WTC11 (cell line): Measurements from ENCODE around the gene DSTN. TPM values are rescaled to one million over a fixed set of nuclear protein-coding genes. Genes with fewer than 3 reads are reported as not detected.

Source experiments
- ATAC-seq: fragments of 200-7000 bp; cut with Tn5 transposase; 2 replicates; pipeline ENCODE4 v1.10.0; 2021; ENCODE audit warnings: mild to moderate bottlenecking, moderate library complexity
- CTCF ChIA-PET: fragments of 300-600 bp; sonication (Branson Sonifier 250); formaldehyde crosslinking; loops from one replicate; lab custom pipeline; 2021; ENCODE audit warnings: antibody characterized with exemption; lab: Charles Lee
- POLR2A ChIA-PET: fragments of 350-600 bp; sonication (Branson Sonifier 250); formaldehyde crosslinking; loops from one replicate; lab custom pipeline; 2021; ENCODE audit warnings: antibody characterized with exemption; lab: Charles Lee
- DNase-seq: peaks from one replicate; pipeline ENCODE4 v3.0.0; 2021; ENCODE audit warnings: low spot score
- H3K27ac Mint-ChIP-seq: 2 replicates; pipeline ENCODE4 v1.8.0; 2021; ENCODE audit warnings: mixed read lengths
- H3K27me3 Mint-ChIP-seq: 2 replicates; pipeline ENCODE4 v1.8.0; 2021; ENCODE audit warnings: low read depth, mild to moderate bottlenecking, moderate library complexity, mixed read lengths
- H3K36me3 Mint-ChIP-seq: 2 replicates; pipeline ENCODE4 v1.8.0; 2021; ENCODE audit warnings: mixed read lengths
- H3K4me1 Mint-ChIP-seq: 2 replicates; pipeline ENCODE4 v1.8.0; 2022; ENCODE audit warnings: mixed read lengths
- H3K4me3 Mint-ChIP-seq: 2 replicates; pipeline ENCODE4 v1.8.0; 2021; ENCODE audit warnings: mild to moderate bottlenecking, moderate library complexity, mixed read lengths
- H3K9me3 Mint-ChIP-seq: 2 replicates; pipeline ENCODE4 v1.8.0; 2021; ENCODE audit warnings: mixed read lengths
- AR ChIP-seq: fragments of 250-450 bp; sonication (Bioruptor Pico); IDR thresholded peaks from 2 replicates; pipeline ENCODE4 v1.9.0; 2021; ENCODE audit warnings: mild to moderate bottlenecking
- CREB1 ChIP-seq: sonication (generic); formaldehyde crosslinking; IDR thresholded peaks from 2 replicates; pipeline ENCODE4 v1.8.0; 2023; ENCODE audit warnings: mild to moderate bottlenecking, missing genetic modification reagents
- CTCF ChIP-seq: fragments of 200-600 bp; IDR thresholded peaks from 2 replicates; pipeline ENCODE4 v1.8.0; 2022; ENCODE audit warnings: antibody characterized with exemption
- EMX1 ChIP-seq: fragments of 250-450 bp; sonication (Bioruptor Pico); IDR thresholded peaks from 2 replicates; pipeline ENCODE4 v1.8.0; 2021; ENCODE audit warnings: mild to moderate bottlenecking
- ERG ChIP-seq: fragments of 250-450 bp; sonication (Bioruptor Pico); IDR thresholded peaks from 2 replicates; pipeline ENCODE4 v1.8.0; 2021; ENCODE audit warnings: mild to moderate bottlenecking
- ESRRA ChIP-seq: sonication (generic); formaldehyde crosslinking; IDR thresholded peaks from 2 replicates; pipeline ENCODE4 v1.8.1; 2022; ENCODE audit warnings: mild to moderate bottlenecking, missing genetic modification reagents, borderline replicate concordance
- ETV6 ChIP-seq: sonication (generic); formaldehyde crosslinking; IDR thresholded peaks from 2 replicates; pipeline ENCODE4 v1.8.1; 2022; ENCODE audit warnings: mild to moderate bottlenecking, missing genetic modification reagents
- GABPB1 ChIP-seq: sonication (generic); formaldehyde crosslinking; IDR thresholded peaks from 2 replicates; pipeline ENCODE4 v1.8.1; 2023; ENCODE audit warnings: mild to moderate bottlenecking, missing genetic modification reagents
- GTF2I ChIP-seq: fragments of 250-450 bp; sonication (Bioruptor Pico); conservative IDR thresholded peaks from 2 replicates; pipeline ENCODE4 v1.4.0; 2021; ENCODE audit warnings: mild to moderate bottlenecking
- JAZF1 ChIP-seq: fragments of 250-450 bp; sonication (Bioruptor Pico); IDR thresholded peaks from 2 replicates; pipeline ENCODE4 v1.9.0; 2021; ENCODE audit warnings: moderate library complexity, mild to moderate bottlenecking, inconsistent platforms
- MAX ChIP-seq: sonication (generic); formaldehyde crosslinking; IDR thresholded peaks from 2 replicates; pipeline ENCODE4 v1.8.0; 2022; ENCODE audit warnings: mild to moderate bottlenecking, missing genetic modification reagents
- MXD4 ChIP-seq: fragments of 250-450 bp; sonication (Bioruptor Pico); IDR thresholded peaks from 2 replicates; pipeline ENCODE4 v1.8.0; 2021; ENCODE audit warnings: mild to moderate bottlenecking, moderate library complexity, borderline replicate concordance
- MYBL2 ChIP-seq: sonication (generic); formaldehyde crosslinking; IDR thresholded peaks from 2 replicates; pipeline ENCODE4 v1.8.1; 2023; ENCODE audit warnings: mild to moderate bottlenecking, moderate library complexity, missing genetic modification reagents
- NFATC4 ChIP-seq: fragments of 250-450 bp; sonication (Bioruptor Pico); IDR thresholded peaks from 2 replicates; pipeline ENCODE4 v1.9.0; 2021; ENCODE audit warnings: mild to moderate bottlenecking
- PRRX2 ChIP-seq: fragments of 250-450 bp; sonication (Bioruptor Pico); IDR thresholded peaks from 2 replicates; pipeline ENCODE4 v1.8.0; 2021; ENCODE audit warnings: mild to moderate bottlenecking
- SMAD3 ChIP-seq: sonication (generic); formaldehyde crosslinking; IDR thresholded peaks from 2 replicates; pipeline ENCODE4 v1.8.0; 2022; ENCODE audit warnings: missing genetic modification reagents, mild to moderate bottlenecking, borderline replicate concordance
- TEAD1 ChIP-seq: sonication (generic); formaldehyde crosslinking; IDR thresholded peaks from 2 replicates; pipeline ENCODE4 v1.8.0; 2022; ENCODE audit warnings: mild to moderate bottlenecking, missing genetic modification reagents
- ZBTB43 ChIP-seq: sonication (generic); formaldehyde crosslinking; IDR thresholded peaks from 2 replicates; pipeline ENCODE4 v1.8.1; 2023; ENCODE audit warnings: mild to moderate bottlenecking, missing genetic modification reagents
- ZNF138 ChIP-seq: sonication (generic); formaldehyde crosslinking; conservative IDR thresholded peaks from 2 replicates; pipeline ENCODE4 v1.8.1; 2022; ENCODE audit warnings: mild to moderate bottlenecking, moderate library complexity, missing genetic modification reagents
- ZNF425 ChIP-seq: fragments of 250-450 bp; sonication (Bioruptor Pico); conservative IDR thresholded peaks from 2 replicates; pipeline ENCODE4 v1.9.0; 2021; ENCODE audit warnings: mild to moderate bottlenecking
- ZNF512 ChIP-seq: sonication (generic); formaldehyde crosslinking; IDR thresholded peaks from 2 replicates; pipeline ENCODE4 v1.8.1; 2022; ENCODE audit warnings: missing genetic modification reagents, borderline replicate concordance
- ZNF671 ChIP-seq: fragments of 250-450 bp; sonication (Bioruptor Pico); IDR thresholded peaks from 2 replicates; pipeline ENCODE4 v1.8.0; 2021; ENCODE audit warnings: mild to moderate bottlenecking
- ZSCAN18 ChIP-seq: fragments of 250-450 bp; sonication (Bioruptor Pico); IDR thresholded peaks from 2 replicates; pipeline ENCODE4 v2.1.2; 2022; ENCODE audit warnings: mild to moderate bottlenecking, moderate library complexity
- total RNA-seq: library from RNA; stranded (reverse); gene quantifications from 3 replicates; pipeline ENCODE4 v1.2.3, GENCODE V29; 2021

DSTN gene
- total RNA-seq, 1 experiment from 2014 or later = 153 TPM

GRCh38 chr20:17573463-17573862, 3.6 kb downstream of the DSTN start:
- peak overlapping the region; percentile 43 for H3K27ac Mint-ChIP-seq
- peak overlapping the region; percentile 50 for H3K4me3 Mint-ChIP-seq
- H3K36me3 Mint-ChIP-seq = no peaks in the 10 kb centered on the region
- CTCF ChIA-PET = interaction anchor here (0.6 to 3.0 kb wide), 6 partner anchors 9 to 771 kb away, joined by 3 to 14 read pairs (median 3); no protein-coding TSS in a partner anchor
- H3K4me1 Mint-ChIP-seq = peaks cover 57% of the 10 kb centered on the region
- H3K9me3 Mint-ChIP-seq = no peaks in the 10 kb centered on the region
- TF ChIP-seq GTF2I (CRISPR knock-in tag) = no peak
- TF ChIP-seq EMX1 = no peak
- TF ChIP-seq MYBL2 (CRISPR knock-in tag) = no peak
- TF ChIP-seq TEAD1 (CRISPR knock-in tag) = no peak
- TF ChIP-seq MXD4 (CRISPR knock-in tag) = no peak
- TF ChIP-seq GABPB1 = no peak
- TF ChIP-seq ZNF512 (CRISPR knock-in tag) = no peak
- no peak for TF ChIP-seq SMAD3 (CRISPR knock-in tag)
- no peak for TF ChIP-seq ETV6 (CRISPR knock-in tag)
- TF ChIP-seq AR (CRISPR knock-in tag) = no peak
- TF ChIP-seq, all 79 proteins: peak for 0
- ATAC-seq = no peak
- DNase-seq = no peak
- POLR2A ChIA-PET = interaction anchor here (0.7 to 1.6 kb wide), 2 partner anchors 21 to 347 kb away, joined by 3 read pairs; partner anchors contain the start of gene PCSK2
- H3K27me3 Mint-ChIP-seq = no peaks in the 10 kb centered on the region

- ATAC-seq (no peak), DNase-seq (no peak)
- POLR2A ChIA-PET = no interaction called here
- CTCF ChIA-PET = no interaction called here
- H3K9me3 Mint-ChIP-seq = no peaks in the 10 kb centered on the region
- H3K4me3 Mint-ChIP-seq = no peak overlapping the region
- H3K27me3 Mint-ChIP-seq = no peaks in the 10 kb centered on the region
- H3K4me1 Mint-ChIP-seq = peaks cover 61% of the 10 kb centered on the region
- peak overlapping the region; percentile 71; the same call in 1 of the 2 replicates for H3K27ac Mint-ChIP-seq
- no peaks in the 10 kb centered on the region for H3K36me3 Mint-ChIP-seq
- TF ChIP-seq ZBTB43 (CRISPR knock-in tag) (no peak), CTCF (no peak), SMAD3 (CRISPR knock-in tag) (no peak), ZNF671 (no peak), CREB1 (CRISPR knock-in tag) (no peak), MAX (CRISPR knock-in tag) (no peak), ZSCAN18 (CRISPR knock-in tag) (no peak), JAZF1 (CRISPR knock-in tag) (no peak), PRRX2 (CRISPR knock-in tag) (no peak), ZNF138 (no peak), ETV6 (CRISPR knock-in tag) (no peak), ESRRA (no peak), ERG (no peak), ZNF425 (CRISPR knock-in tag) (no peak), NFATC4 (CRISPR knock-in tag) (no peak)
Observed at GRCh38 chr20:17576215-17576614, 6.3 kb downstream of the DSTN start.
